Keratinocyte (primary cell): ENCODE data around the gene LPCAT1. TPM values are rescaled to one million over a fixed set of nuclear protein-coding genes. Genes with fewer than 3 reads are reported as not detected.

Experiments used
- DNase-seq: peaks from one replicate; pipeline ENCODE4 v3.0.0-alpha.2; 2011; ENCODE audit warnings: low read depth, missing footprints, low spot score
- FAIRE-seq: peaks from 2 replicates; lab custom pipeline; 2011; peaks lifted over from hg19 to GRCh38; lab: Jason Lieb, UNC
- H2AFZ ChIP-seq: 2 replicates; pipeline ENCODE4 v1.6.0; 2012; ENCODE audit warnings: low read length, control low read depth, inconsistent platforms; ENCODE audit not compliant: control insufficient read depth
- H3K27ac ChIP-seq: 2 replicates; pipeline ENCODE4 v1.5.1; 2011; ENCODE audit warnings: low read length; ENCODE audit not compliant: control insufficient read depth, insufficient read depth
- H3K27me3 ChIP-seq: 3 replicates; pipeline ENCODE4 v1.6.0; 2011; ENCODE audit warnings: low read length; ENCODE audit not compliant: control insufficient read depth, insufficient read depth; ENCODE audit errors: extremely low read depth
- H3K36me3 ChIP-seq, 2 experiments: 2 replicates in 1 of 2; 3 replicates in 1 of 2; pipeline ENCODE4 v1.5.1; 2011; ENCODE audit warnings: low read length in 2 of 2, mild to moderate bottlenecking in 1 of 2; ENCODE audit not compliant: control insufficient read depth in 2 of 2, insufficient read depth in 2 of 2; ENCODE audit errors: extremely low read depth in 1 of 2
- H3K4me1 ChIP-seq: 3 replicates; pipeline ENCODE4 v1.5.1; 2011; ENCODE audit warnings: low read length; ENCODE audit not compliant: control insufficient read depth, insufficient read depth; ENCODE audit errors: extremely low read depth
- H3K4me2 ChIP-seq: 3 replicates; pipeline ENCODE4 v1.6.0; 2011; ENCODE audit warnings: low read depth, low read length; ENCODE audit not compliant: control insufficient read depth, insufficient read depth; ENCODE audit errors: extremely low read depth
- H3K4me3 ChIP-seq, 3 experiments: fragments of 200-600 bp in 1 of 3; sonication (generic) in 1 of 3; 2 replicates in 2 of 3; 3 replicates in 1 of 3; pipeline ENCODE4 v1.5.1; 2011 to 2016; ENCODE audit warnings: low read length in 3 of 3, mild to moderate bottlenecking in 3 of 3, control low read depth in 2 of 3, inconsistent platforms in 1 of 3, low read depth in 1 of 3, mixed read lengths in 1 of 3, mixed run types in 1 of 3, moderate library complexity in 1 of 3; ENCODE audit not compliant: control insufficient read depth in 2 of 3, insufficient read depth in 2 of 3; ENCODE audit errors: extremely low read depth in 1 of 3
- H3K79me2 ChIP-seq: 2 replicates; pipeline ENCODE4 v1.6.0; 2012; ENCODE audit warnings: low read length; ENCODE audit not compliant: control insufficient read depth, insufficient read depth
- H3K9ac ChIP-seq: 3 replicates; pipeline ENCODE4 v1.6.0; 2011; ENCODE audit warnings: low read length; ENCODE audit not compliant: control insufficient read depth, insufficient read depth; ENCODE audit errors: extremely low read depth
- H3K9me1 ChIP-seq: 3 replicates; pipeline ENCODE4 v1.6.0; 2011; ENCODE audit warnings: low read length; ENCODE audit not compliant: control insufficient read depth, insufficient read depth; ENCODE audit errors: extremely low read depth
- H3K9me3 ChIP-seq: 2 replicates; pipeline ENCODE4 v1.5.1; 2012; ENCODE audit warnings: low read depth, low read length; ENCODE audit not compliant: control insufficient read depth
- H4K20me1 ChIP-seq: 3 replicates; pipeline ENCODE4 v1.6.0; 2011; ENCODE audit warnings: low read length; ENCODE audit not compliant: control insufficient read depth, insufficient read depth; ENCODE audit errors: extremely low read depth
- CTCF ChIP-seq, 3 experiments: IDR thresholded peaks in 1 of 3; conservative IDR thresholded peaks in 1 of 3; optimal IDR thresholded peaks in 1 of 3; 2 replicates in 2 of 3; 3 replicates in 1 of 3; pipeline versions ENCODE3 to v1.5.1; 2011; ENCODE audit warnings: low read length in 3 of 3, mild to moderate bottlenecking in 3 of 3, moderate library complexity in 2 of 3, control low read depth in 1 of 3, inconsistent platforms in 1 of 3; ENCODE audit not compliant: insufficient read depth in 2 of 3; ENCODE audit errors: extremely low read depth in 1 of 3
- EZH2 ChIP-seq: IDR thresholded peaks from one replicate; pipeline ENCODE4 v1.6.1; 2012; ENCODE audit warnings: inconsistent platforms, mild to moderate bottlenecking, low read length, moderate library complexity
- dilution Hi-C: fragments of 300-500 bp; cut with MboI; formaldehyde crosslinking; loops from one replicate; pipeline ENCODE4 v1.7.0; 2020; ENCODE audit warnings: low sequenced_read_pairs; ENCODE audit not compliant: extremely low pct_ligation_motif_present
- polyA plus RNA-seq, 5 experiments: library from polyadenylated mRNA; depleted of rRNA in 3 of 5; stranded (reverse) in 3 of 5; stranded (forward) in 1 of 5; unstranded in 1 of 5; fragments of >200 nt; gene quantifications; 1 replicate in 1 of 5; 2 replicates in 3 of 5; 3 replicates in 1 of 5; pipeline versions ENCODE4 v1.2.1 to v1.2.3, GENCODE V29; 2011 to 2012; ENCODE audit warnings: missing spikeins in 2 of 5, low read depth in 1 of 5, low replicate concordance in 1 of 5

Gene LPCAT1
- polyA plus RNA-seq, 1 donor (not counting 4 experiments of a cell fraction or from before 2014, with no cell fraction given), result 32.9 TPM

- no peak for DNase-seq
- Histone ChIP-seq H3K9me1 (no peaks in the 10 kb centered on the region), H3K36me3 (peaks cover 0 to 14% of the 10 kb centered on the region in 2 experiments), H4K20me1 (peaks cover 10% of the 10 kb centered on the region), H3K4me1 (no peaks in the 10 kb centered on the region), H3K79me2 (peaks cover 69% of the 10 kb centered on the region), H2AFZ (no peak overlapping the region), H3K27me3 (no peaks in the 10 kb centered on the region), H3K9ac (no peak overlapping the region), H3K4me2 (no peak overlapping the region), H3K9me3 (no peaks in the 10 kb centered on the region), H3K27ac (no peak overlapping the region), H3K4me3 (no peak overlapping the region)
- dilution Hi-C loops, result no loop called here
- no peak for FAIRE-seq
- TF ChIP-seq CTCF (optimal IDR thresholded peaks at IDR 0.05 in 1 of 3, IDR thresholded peaks at IDR 0.05 in 1 of 3, conservative IDR thresholded peaks at IDR 0.05 in 1 of 3; ENCODE audit: extremely low read depth in 1 of 3, insufficient read depth in 2 of 3, low read length in 3 of 3), result no peak
Observed at GRCh38 chr5:1500411-1501091, 23.2 kb downstream of the LPCAT1 start.

- dilution Hi-C loops, result no loop called here
- Histone ChIP-seq H4K20me1 (peaks cover 12% of the 10 kb centered on the region), H3K27me3 (no peaks in the 10 kb centered on the region), H3K4me3 (no peak overlapping the region), H3K9me1 (no peaks in the 10 kb centered on the region), H3K36me3 (peaks cover 0 to 15% of the 10 kb centered on the region in 2 experiments), H3K9ac (no peak overlapping the region), H3K4me2 (no peak overlapping the region), H2AFZ (no peak overlapping the region), H3K79me2 (peaks cover 64% of the 10 kb centered on the region), H3K27ac (no peak overlapping the region), H3K4me1 (no peaks in the 10 kb centered on the region), H3K9me3 (no peaks in the 10 kb centered on the region)
- no peak for TF ChIP-seq CTCF (optimal IDR thresholded peaks at IDR 0.05 in 1 of 3, IDR thresholded peaks at IDR 0.05 in 1 of 3, conservative IDR thresholded peaks at IDR 0.05 in 1 of 3; ENCODE audit: extremely low read depth in 1 of 3, insufficient read depth in 2 of 3, low read length in 3 of 3)
- no peak for TF ChIP-seq EZH2
- DNase-seq, result no peak
- no peak for FAIRE-seq
Observed at GRCh38 chr5:1499851-1500250, 23.9 kb downstream of the LPCAT1 start.
